SK-N-SH (cell line): ENCODE data around the gene TRIM44. TPM values are rescaled to one million over a fixed set of nuclear protein-coding genes. Genes with fewer than 3 reads are reported as not detected.

Source experiments
- CTCF ChIA-PET: fragments of 300-600, 350-600 bp; formaldehyde crosslinking; extraction: SDS; loops from one replicate; lab custom pipeline; 2021; lab: Yijun Ruan, JAX
- POLR2A ChIA-PET: fragments of 350-600 bp; sonication (Branson Sonifier 250); formaldehyde crosslinking; extraction: SDS; loops from one replicate; lab custom pipeline; 2020; ENCODE audit warnings: antibody characterized with exemption, inconsistent platforms; lab: Yijun Ruan, JAX
- DNase-seq: peaks from one replicate; pipeline ENCODE4 v3.0.0; 2012
- H2AFZ ChIP-seq: fragments of 200-600 bp; sonication (generic); 2 replicates; pipeline ENCODE4 v1.8.1; 2016; ENCODE audit warnings: antibody characterized with exemption, mild to moderate bottlenecking, low read depth
- H3F3A ChIP-seq: fragments of 200-600 bp; sonication (generic); replicated peaks from 2 replicates; pipeline ENCODE3; 2016; ENCODE audit warnings: antibody characterized with exemption, mild to moderate bottlenecking; ENCODE audit not compliant: insufficient read depth
- H3K27ac ChIP-seq, 2 experiments: fragments of 200-500 bp in 1 of 2; fragments of 200-600 bp in 1 of 2; sonication (Bioruptor generic) in 1 of 2; sonication (generic), shearing (Covaris generic) in 1 of 2; 2 replicates each; pipeline versions ENCODE4 v1.5.1 to v1.6.1; 2014 to 2016; ENCODE audit warnings: low read depth in 2 of 2, inconsistent platforms in 1 of 2, low read length in 1 of 2, mild to moderate bottlenecking in 1 of 2, mixed read lengths in 1 of 2
- H3K27me3 ChIP-seq: fragments of 200-600 bp; sonication (generic), shearing (Covaris generic); 2 replicates; pipeline ENCODE4 v1.6.1; 2016; ENCODE audit warnings: mixed run types; ENCODE audit not compliant: insufficient read depth
- H3K36me3 ChIP-seq, 2 experiments: fragments of 200-500 bp in 1 of 2; fragments of 200-600 bp in 1 of 2; sonication (Bioruptor generic) in 1 of 2; sonication (generic) in 1 of 2; replicated peaks in 1 of 2; 2 replicates each; pipeline versions ENCODE3 to v1.5.1; 2014 to 2016; ENCODE audit warnings: low read length in 1 of 2, mild to moderate bottlenecking in 1 of 2; ENCODE audit not compliant: insufficient read depth in 2 of 2, control insufficient read depth in 1 of 2
- H3K4me1 ChIP-seq, 2 experiments: fragments of 200-500 bp in 1 of 2; fragments of 200-600 bp in 1 of 2; sonication (Bioruptor generic) in 1 of 2; sonication (generic), shearing (Covaris generic) in 1 of 2; 2 replicates each; pipeline versions ENCODE4 v1.5.1 to v1.6.1; 2014 to 2016; ENCODE audit warnings: low read depth in 1 of 2, low read length in 1 of 2, mixed run types in 1 of 2; ENCODE audit not compliant: insufficient read depth in 2 of 2, control insufficient read depth in 1 of 2
- H3K4me2 ChIP-seq: fragments of 200-600 bp; sonication (generic), shearing (Covaris generic); 2 replicates; pipeline ENCODE4 v1.6.1; 2017; ENCODE audit warnings: mixed run types
- H3K4me3 ChIP-seq, 2 experiments: fragments of 200-500 bp in 1 of 2; fragments of 200-600 bp in 1 of 2; sonication (Bioruptor generic) in 1 of 2; sonication (generic), shearing (Covaris generic) in 1 of 2; 2 replicates each; pipeline versions ENCODE4 v1.5.1 to v1.8.1; 2014 to 2016; ENCODE audit warnings: low read depth in 2 of 2, inconsistent platforms in 1 of 2, low read length in 1 of 2, mild to moderate bottlenecking in 1 of 2, mixed read lengths in 1 of 2, moderate library complexity in 1 of 2
- H3K79me2 ChIP-seq: fragments of 200-600 bp; sonication (generic); 2 replicates; pipeline ENCODE4 v1.8.1; 2017; ENCODE audit warnings: mild to moderate bottlenecking; ENCODE audit not compliant: insufficient read depth
- H3K9ac ChIP-seq: fragments of 200-600 bp; sonication (generic); 2 replicates; pipeline ENCODE4 v1.6.1; 2017; ENCODE audit warnings: mixed run types
- H3K9me2 ChIP-seq: fragments of 200-600 bp; sonication (generic); 2 replicates; pipeline ENCODE4 v1.6.1; 2017; ENCODE audit warnings: mixed run types
- H3K9me3 ChIP-seq: fragments of 200-600 bp; sonication (generic); 2 replicates; pipeline ENCODE4 v1.6.1; 2017; ENCODE audit warnings: mixed run types, mild to moderate bottlenecking, moderate library complexity
- H4K20me1 ChIP-seq: fragments of 200-600 bp; sonication (generic); 2 replicates; pipeline ENCODE4 v1.6.1; 2017; ENCODE audit warnings: mild to moderate bottlenecking, mixed run types; ENCODE audit not compliant: insufficient read depth
- CHD2 ChIP-seq: fragments of 150-350 bp; IDR thresholded peaks from 2 replicates; pipeline ENCODE4 v1.6.1; 2018; ENCODE audit warnings: low read length; ENCODE audit not compliant: partially characterized antibody
- ELF1 ChIP-seq: IDR thresholded peaks from 2 replicates; pipeline ENCODE4 v1.4.0; 2012
- EP300 ChIP-seq, 2 experiments: IDR thresholded peaks; 2 replicates each; pipeline versions ENCODE4 v1.4.0 to v1.6.1; 2012; ENCODE audit warnings: borderline replicate concordance in 1 of 2, low read depth in 1 of 2, low read length in 1 of 2
- FOXM1 ChIP-seq: IDR thresholded peaks from 2 replicates; pipeline ENCODE4 v1.4.0; 2012; ENCODE audit warnings: low read depth, mild to moderate bottlenecking
- GABPA ChIP-seq: IDR thresholded peaks from 2 replicates; pipeline ENCODE4 v1.4.0; 2012; ENCODE audit warnings: low read depth, mild to moderate bottlenecking
- GATA2 ChIP-seq: sonication (generic); formaldehyde crosslinking; IDR thresholded peaks from 2 replicates; pipeline ENCODE4 v1.5.0; 2020; ENCODE audit warnings: mild to moderate bottlenecking, missing genetic modification reagents
- IRF3 ChIP-seq: fragments of 150-350 bp; IDR thresholded peaks from 2 replicates; pipeline ENCODE4 v1.6.1; 2016; ENCODE audit warnings: mild to moderate bottlenecking, low read depth, low read length
- MXI1 ChIP-seq: IDR thresholded peaks from 2 replicates; pipeline ENCODE4 v1.6.1; 2012; ENCODE audit warnings: mild to moderate bottlenecking, low read depth, low read length, improper control_type of control experiment
- POLR2AphosphoS5 ChIP-seq: IDR thresholded peaks from 2 replicates; pipeline ENCODE4 v1.6.1; 2012; ENCODE audit warnings: low read depth, low read length
- RCOR1 ChIP-seq: fragments of 150-350 bp; IDR thresholded peaks from 2 replicates; pipeline ENCODE4 v1.6.1; 2017; ENCODE audit warnings: antibody characterized with exemption, low read length
- SMC3 ChIP-seq: IDR thresholded peaks from 2 replicates; pipeline ENCODE4 v1.6.1; 2012; ENCODE audit warnings: low read depth, low read length, improper control_type of control experiment
- TCF12 ChIP-seq: IDR thresholded peaks from 2 replicates; pipeline ENCODE4 v1.4.0; 2012
- USF1 ChIP-seq: IDR thresholded peaks from 2 replicates; pipeline ENCODE4 v1.4.0; 2012; ENCODE audit warnings: low read depth, borderline replicate concordance
- WGBS: methylation state at CpG from one replicate; pipeline ENCODE4 v1.1.6; 2017; ENCODE audit warnings: low lambda C conversion rate; 5-methylcytosine and 5-hydroxymethylcytosine counted together
- polyA plus RNA-seq, 3 experiments: library from polyadenylated mRNA; depleted of rRNA; stranded (reverse); fragments of >200 nt; gene quantifications; 2 replicates each; pipeline ENCODE4 v1.2.3, GENCODE V29; 2012
- TF ChIP-seq, protein P1 (sequence below): IDR thresholded peaks from 2 replicates; pipeline ENCODE4 v1.4.0; 2012; ENCODE audit warnings: low read depth
- TF ChIP-seq, protein P2 (sequence below): IDR thresholded peaks from 2 replicates; pipeline ENCODE4 v1.6.1; 2012; ENCODE audit warnings: mild to moderate bottlenecking, low read depth, low read length, moderate library complexity
- TF ChIP-seq, protein P3 (sequence below): IDR thresholded peaks from 2 replicates; pipeline ENCODE4 v1.4.0; 2012; ENCODE audit warnings: low read depth, borderline replicate concordance

The TRIM44 gene
- polyA plus RNA-seq, 1 of the 3 experiments (the other 2 are of a cell fraction) = 34.1 TPM

DNA sequence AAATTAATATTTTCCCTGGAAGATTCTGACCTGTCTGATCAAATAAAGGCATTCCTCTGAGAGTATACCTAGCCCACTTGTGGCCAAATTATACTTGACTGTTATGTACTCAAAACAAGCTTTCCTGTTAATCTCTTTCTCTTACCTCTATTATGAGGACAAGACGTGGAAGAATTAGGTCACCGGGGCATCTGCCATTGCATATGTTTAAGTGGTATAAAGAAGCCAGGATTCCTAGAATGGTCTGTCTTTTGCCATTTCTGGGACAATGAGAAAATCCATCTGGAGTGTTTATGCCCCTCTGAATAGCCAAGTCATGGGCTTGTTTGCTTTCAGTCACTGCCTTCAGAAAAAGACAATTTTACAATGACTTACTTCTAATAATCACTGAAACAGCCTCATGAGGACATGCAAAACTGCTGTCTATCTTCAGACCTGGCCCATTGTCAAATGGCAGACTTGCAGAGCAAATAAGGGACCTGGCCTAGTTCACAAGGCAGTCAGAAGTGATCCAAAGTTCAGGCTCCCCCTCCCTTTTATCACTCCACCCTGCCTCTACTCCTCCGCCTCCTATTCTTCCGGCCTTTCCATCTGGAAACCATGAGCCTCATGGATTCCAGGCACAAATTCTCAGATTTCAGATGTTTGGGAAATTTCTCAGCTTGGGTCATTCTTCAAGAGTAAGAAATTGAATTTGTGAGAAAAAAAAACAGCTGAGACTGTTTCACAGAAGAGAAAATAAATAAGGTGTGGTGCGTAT lies 153.2 kb downstream of the TRIM44 start:
- Histone ChIP-seq H3K36me3 (peaks cover 0 to 2% of the 10 kb centered on the region in 2 experiments), H3K27me3 (no peaks in the 10 kb centered on the region), H3K9ac (no peak overlapping the region)
- CTCF ChIA-PET = interaction anchor here (1.5 kb wide), 2 partner anchors 11 to 451 kb away, joined by 3 to 4 read pairs; no protein-coding TSS in a partner anchor
- TF ChIP-seq TCF12 (peak; percentile 59), SMC3 (no peak), FOXM1 (no peak), RCOR1 (no peak), CHD2 (no peak), IRF3 (no peak)
- TF ChIP-seq, protein P1, sequence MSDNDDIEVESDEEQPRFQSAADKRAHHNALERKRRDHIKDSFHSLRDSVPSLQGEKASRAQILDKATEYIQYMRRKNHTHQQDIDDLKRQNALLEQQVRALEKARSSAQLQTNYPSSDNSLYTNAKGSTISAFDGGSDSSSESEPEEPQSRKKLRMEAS = peak; percentile 69
- TF ChIP-seq, all 33 proteins: peak for 2
- H4K20me1 ChIP-seq = no peaks in the 10 kb centered on the region
- WGBS = 86% methylated on average over 5 of the region's 5 CpGs
- peak overlapping the region in 1 of 2 experiments; percentile 47; a peak in 1 of 4 replicates for H3K27ac ChIP-seq
- peaks cover 0 to 3% of the 10 kb centered on the region in 2 experiments; a peak in 2 of 4 replicates for H3K4me1 ChIP-seq
- DNase-seq = no peak
- no peaks in the 10 kb centered on the region for H3K9me2 ChIP-seq
- POLR2A ChIA-PET = no interaction called here
- no peaks in the 10 kb centered on the region for H3K9me3 ChIP-seq
- no peak overlapping the region for H3K4me3 ChIP-seq
- H2AFZ ChIP-seq = no peak overlapping the region
- H3F3A ChIP-seq = no peaks in the 10 kb centered on the region
- no peak overlapping the region for H3K4me2 ChIP-seq
- H3K79me2 ChIP-seq = no peaks in the 10 kb centered on the region

- Histone ChIP-seq H4K20me1 (no peaks in the 10 kb centered on the region), H3K9ac (no peak overlapping the region), H3K36me3 (no peaks in the 10 kb centered on the region), H3K27ac (no peak overlapping the region), H3K9me3 (no peaks in the 10 kb centered on the region), H3K9me2 (no peaks in the 10 kb centered on the region), H3K4me1 (peaks cover 6 to 12% of the 10 kb centered on the region in 2 experiments; a peak in 3 of 4 replicates), H3K79me2 (no peaks in the 10 kb centered on the region), H3K4me3 (no peak overlapping the region), H3K4me2 (no peak overlapping the region), H3F3A (no peaks in the 10 kb centered on the region), H2AFZ (no peak overlapping the region), H3K27me3 (no peaks in the 10 kb centered on the region)
- WGBS = 98% methylated on average over 5 of the region's 5 CpGs
- ChIA-PET CTCF (interaction anchor here (1.0 to 7.0 kb wide), 21 partner anchors 8 to 658 kb away, joined by 3 to 107 read pairs (median 9); no protein-coding TSS in a partner anchor), POLR2A (no interaction called here)
- DNase-seq = no peak
- no peak for TF ChIP-seq POLR2AphosphoS5
- no peak for TF ChIP-seq SMC3
- no peak for TF ChIP-seq FOXM1
- TF ChIP-seq, protein P2, sequence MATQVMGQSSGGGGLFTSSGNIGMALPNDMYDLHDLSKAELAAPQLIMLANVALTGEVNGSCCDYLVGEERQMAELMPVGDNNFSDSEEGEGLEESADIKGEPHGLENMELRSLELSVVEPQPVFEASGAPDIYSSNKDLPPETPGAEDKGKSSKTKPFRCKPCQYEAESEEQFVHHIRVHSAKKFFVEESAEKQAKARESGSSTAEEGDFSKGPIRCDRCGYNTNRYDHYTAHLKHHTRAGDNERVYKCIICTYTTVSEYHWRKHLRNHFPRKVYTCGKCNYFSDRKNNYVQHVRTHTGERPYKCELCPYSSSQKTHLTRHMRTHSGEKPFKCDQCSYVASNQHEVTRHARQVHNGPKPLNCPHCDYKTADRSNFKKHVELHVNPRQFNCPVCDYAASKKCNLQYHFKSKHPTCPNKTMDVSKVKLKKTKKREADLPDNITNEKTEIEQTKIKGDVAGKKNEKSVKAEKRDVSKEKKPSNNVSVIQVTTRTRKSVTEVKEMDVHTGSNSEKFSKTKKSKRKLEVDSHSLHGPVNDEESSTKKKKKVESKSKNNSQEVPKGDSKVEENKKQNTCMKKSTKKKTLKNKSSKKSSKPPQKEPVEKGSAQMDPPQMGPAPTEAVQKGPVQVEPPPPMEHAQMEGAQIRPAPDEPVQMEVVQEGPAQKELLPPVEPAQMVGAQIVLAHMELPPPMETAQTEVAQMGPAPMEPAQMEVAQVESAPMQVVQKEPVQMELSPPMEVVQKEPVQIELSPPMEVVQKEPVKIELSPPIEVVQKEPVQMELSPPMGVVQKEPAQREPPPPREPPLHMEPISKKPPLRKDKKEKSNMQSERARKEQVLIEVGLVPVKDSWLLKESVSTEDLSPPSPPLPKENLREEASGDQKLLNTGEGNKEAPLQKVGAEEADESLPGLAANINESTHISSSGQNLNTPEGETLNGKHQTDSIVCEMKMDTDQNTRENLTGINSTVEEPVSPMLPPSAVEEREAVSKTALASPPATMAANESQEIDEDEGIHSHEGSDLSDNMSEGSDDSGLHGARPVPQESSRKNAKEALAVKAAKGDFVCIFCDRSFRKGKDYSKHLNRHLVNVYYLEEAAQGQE = no peak
- no peak for TF ChIP-seq IRF3
- TF ChIP-seq MXI1 = no peak
- no peak for TF ChIP-seq EP300 (IDR thresholded peaks at IDR 0.05; ENCODE audit: borderline replicate concordance in 1 of 2, low read depth in 1 of 2, low read length in 1 of 2)
- no peak for TF ChIP-seq ELF1
- no peak for TF ChIP-seq GABPA
- TF ChIP-seq, protein P3, sequence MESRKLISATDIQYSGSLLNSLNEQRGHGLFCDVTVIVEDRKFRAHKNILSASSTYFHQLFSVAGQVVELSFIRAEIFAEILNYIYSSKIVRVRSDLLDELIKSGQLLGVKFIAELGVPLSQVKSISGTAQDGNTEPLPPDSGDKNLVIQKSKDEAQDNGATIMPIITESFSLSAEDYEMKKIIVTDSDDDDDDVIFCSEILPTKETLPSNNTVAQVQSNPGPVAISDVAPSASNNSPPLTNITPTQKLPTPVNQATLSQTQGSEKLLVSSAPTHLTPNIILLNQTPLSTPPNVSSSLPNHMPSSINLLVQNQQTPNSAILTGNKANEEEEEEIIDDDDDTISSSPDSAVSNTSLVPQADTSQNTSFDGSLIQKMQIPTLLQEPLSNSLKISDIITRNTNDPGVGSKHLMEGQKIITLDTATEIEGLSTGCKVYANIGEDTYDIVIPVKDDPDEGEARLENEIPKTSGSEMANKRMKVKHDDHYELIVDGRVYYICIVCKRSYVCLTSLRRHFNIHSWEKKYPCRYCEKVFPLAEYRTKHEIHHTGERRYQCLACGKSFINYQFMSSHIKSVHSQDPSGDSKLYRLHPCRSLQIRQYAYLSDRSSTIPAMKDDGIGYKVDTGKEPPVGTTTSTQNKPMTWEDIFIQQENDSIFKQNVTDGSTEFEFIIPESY = no peak
- no peak for TF ChIP-seq USF1
- no peak for TF ChIP-seq RCOR1
- no peak for TF ChIP-seq GATA2 (CRISPR knock-in tag)
Measured at GRCh38 chr11:35820614-35821013, 158.0 kb downstream of the TRIM44 start.
